Keratinocyte (primary cell): ENCODE data around the gene ISM1. TPM values are rescaled to one million over a fixed set of nuclear protein-coding genes. Genes with fewer than 3 reads are reported as not detected.
A peak's percentile ranks its signal among the peaks of the same experiment; 100 is the strongest.
"Not testable (repeated sequence)": the region's sequence is repeated elsewhere in the genome, so short reads cannot be mapped to it uniquely, and the experiment has no call there.

Experiments
- DNase-seq: peaks from one replicate; pipeline ENCODE4 v3.0.0-alpha.2; 2011; ENCODE audit warnings: low read depth, missing footprints, low spot score
- FAIRE-seq: peaks from 2 replicates; lab custom pipeline; 2011; peaks lifted over from hg19 to GRCh38; lab: Jason Lieb, UNC
- H2AFZ ChIP-seq: 2 replicates; pipeline ENCODE4 v1.6.0; 2012; ENCODE audit warnings: low read length, control low read depth, inconsistent platforms; ENCODE audit not compliant: control insufficient read depth
- H3K27ac ChIP-seq: 2 replicates; pipeline ENCODE4 v1.5.1; 2011; ENCODE audit warnings: low read length; ENCODE audit not compliant: control insufficient read depth, insufficient read depth
- H3K27me3 ChIP-seq: 3 replicates; pipeline ENCODE4 v1.6.0; 2011; ENCODE audit warnings: low read length; ENCODE audit not compliant: control insufficient read depth, insufficient read depth; ENCODE audit errors: extremely low read depth
- H3K36me3 ChIP-seq, 2 experiments: 2 replicates in 1 of 2; 3 replicates in 1 of 2; pipeline ENCODE4 v1.5.1; 2011; ENCODE audit warnings: low read length in 2 of 2, mild to moderate bottlenecking in 1 of 2; ENCODE audit not compliant: control insufficient read depth in 2 of 2, insufficient read depth in 2 of 2; ENCODE audit errors: extremely low read depth in 1 of 2
- H3K4me1 ChIP-seq: 3 replicates; pipeline ENCODE4 v1.5.1; 2011; ENCODE audit warnings: low read length; ENCODE audit not compliant: control insufficient read depth, insufficient read depth; ENCODE audit errors: extremely low read depth
- H3K4me2 ChIP-seq: 3 replicates; pipeline ENCODE4 v1.6.0; 2011; ENCODE audit warnings: low read depth, low read length; ENCODE audit not compliant: control insufficient read depth, insufficient read depth; ENCODE audit errors: extremely low read depth
- H3K4me3 ChIP-seq, 3 experiments: fragments of 200-600 bp in 1 of 3; sonication (generic) in 1 of 3; 2 replicates in 2 of 3; 3 replicates in 1 of 3; pipeline ENCODE4 v1.5.1; 2011 to 2016; ENCODE audit warnings: low read length in 3 of 3, mild to moderate bottlenecking in 3 of 3, control low read depth in 2 of 3, inconsistent platforms in 1 of 3, low read depth in 1 of 3, mixed read lengths in 1 of 3, mixed run types in 1 of 3, moderate library complexity in 1 of 3; ENCODE audit not compliant: control insufficient read depth in 2 of 3, insufficient read depth in 2 of 3; ENCODE audit errors: extremely low read depth in 1 of 3
- H3K79me2 ChIP-seq: 2 replicates; pipeline ENCODE4 v1.6.0; 2012; ENCODE audit warnings: low read length; ENCODE audit not compliant: control insufficient read depth, insufficient read depth
- H3K9ac ChIP-seq: 3 replicates; pipeline ENCODE4 v1.6.0; 2011; ENCODE audit warnings: low read length; ENCODE audit not compliant: control insufficient read depth, insufficient read depth; ENCODE audit errors: extremely low read depth
- H3K9me1 ChIP-seq: 3 replicates; pipeline ENCODE4 v1.6.0; 2011; ENCODE audit warnings: low read length; ENCODE audit not compliant: control insufficient read depth, insufficient read depth; ENCODE audit errors: extremely low read depth
- H3K9me3 ChIP-seq: 2 replicates; pipeline ENCODE4 v1.5.1; 2012; ENCODE audit warnings: low read depth, low read length; ENCODE audit not compliant: control insufficient read depth
- H4K20me1 ChIP-seq: 3 replicates; pipeline ENCODE4 v1.6.0; 2011; ENCODE audit warnings: low read length; ENCODE audit not compliant: control insufficient read depth, insufficient read depth; ENCODE audit errors: extremely low read depth
- CTCF ChIP-seq, 3 experiments: IDR thresholded peaks in 1 of 3; conservative IDR thresholded peaks in 1 of 3; optimal IDR thresholded peaks in 1 of 3; 2 replicates in 2 of 3; 3 replicates in 1 of 3; pipeline versions ENCODE3 to v1.5.1; 2011; ENCODE audit warnings: low read length in 3 of 3, mild to moderate bottlenecking in 3 of 3, moderate library complexity in 2 of 3, control low read depth in 1 of 3, inconsistent platforms in 1 of 3; ENCODE audit not compliant: insufficient read depth in 2 of 3; ENCODE audit errors: extremely low read depth in 1 of 3
- EZH2 ChIP-seq: IDR thresholded peaks from one replicate; pipeline ENCODE4 v1.6.1; 2012; ENCODE audit warnings: inconsistent platforms, mild to moderate bottlenecking, low read length, moderate library complexity
- dilution Hi-C: fragments of 300-500 bp; cut with MboI; formaldehyde crosslinking; loops from one replicate; pipeline ENCODE4 v1.7.0; 2020; ENCODE audit warnings: low sequenced_read_pairs; ENCODE audit not compliant: extremely low pct_ligation_motif_present
- polyA plus RNA-seq, 5 experiments: library from polyadenylated mRNA; depleted of rRNA in 3 of 5; stranded (reverse) in 3 of 5; stranded (forward) in 1 of 5; unstranded in 1 of 5; fragments of >200 nt; gene quantifications; 1 replicate in 1 of 5; 2 replicates in 3 of 5; 3 replicates in 1 of 5; pipeline versions ENCODE4 v1.2.1 to v1.2.3, GENCODE V29; 2011 to 2012; ENCODE audit warnings: missing spikeins in 2 of 5, low read depth in 1 of 5, low replicate concordance in 1 of 5

ISM1 gene
- polyA plus RNA-seq, 1 donor (not counting 4 experiments of a cell fraction or from before 2014, with no cell fraction given) = 3.3 TPM

- DNase-seq (no peak), FAIRE-seq (peak; percentile 20)
- TF ChIP-seq EZH2 (no peak), CTCF (optimal IDR thresholded peaks at IDR 0.05 in 1 of 3, IDR thresholded peaks at IDR 0.05 in 1 of 3, conservative IDR thresholded peaks at IDR 0.05 in 1 of 3; ENCODE audit: extremely low read depth in 1 of 3, insufficient read depth in 2 of 3, low read length in 3 of 3) (no peak)
These were observed 13.9 kb downstream of the ISM1 start for GRCh38 chr20:13234961-13235360.

GRCh38 chr20:13236360-13236759 lies 15.3 kb downstream of the ISM1 start:
- FAIRE-seq, dilution Hi-C loops, H3K36me3 ChIP-seq, H3K27me3 ChIP-seq, H3K27ac ChIP-seq, H3K9ac ChIP-seq, H3K79me2 ChIP-seq, H4K20me1 ChIP-seq, H3K4me1 ChIP-seq, H3K9me3 ChIP-seq, H3K4me2 ChIP-seq, H3K9me1 ChIP-seq, H3K4me3 ChIP-seq, H2AFZ ChIP-seq, DNase-seq: not testable (repeated sequence)

More at GRCh38 chr20:13234961-13235360, 13.9 kb downstream of the ISM1 start:
- Histone ChIP-seq H3K79me2 (no peaks in the 10 kb centered on the region), H2AFZ (no peak overlapping the region), H3K9me1 (no peaks in the 10 kb centered on the region), H3K9me3 (no peaks in the 10 kb centered on the region), H3K4me3 (no peak overlapping the region), H4K20me1 (no peaks in the 10 kb centered on the region), H3K9ac (no peak overlapping the region), H3K4me2 (no peak overlapping the region), H3K27ac (no peak overlapping the region), H3K27me3 (no peaks in the 10 kb centered on the region), H3K36me3 (peaks cover 0 to 3% of the 10 kb centered on the region in 2 experiments), H3K4me1 (peaks cover 14% of the 10 kb centered on the region)
- dilution Hi-C loops = no loop called here
